ENCODE measurements around the gene EFCAB3.

- TF ChIP-seq REST (tag by site-specific recombination; IDR thresholded peaks at IDR 0.05): no peak
- TF ChIP-seq FEZF1 (tag by site-specific recombination; IDR thresholded peaks at IDR 0.05): no peak
- no peak for TF ChIP-seq ATF2 (tag by site-specific recombination; IDR thresholded peaks at IDR 0.05; ENCODE audit: low read depth)
Observed at GRCh38 chr17:62381561-62381960, 1.2 kb downstream of the EFCAB3 start.

Data from HEK293 (cell line).